ENCODE data around the gene TBC1D32. TPM values are rescaled to one million over a fixed set of nuclear protein-coding genes. Genes with fewer than 3 reads are reported as not detected.
"Not testable (repeated sequence)": the region's sequence is repeated elsewhere in the genome, so short reads cannot be mapped to it uniquely, and the experiment has no call there.

The TBC1D32 gene
- total RNA-seq, 2 donors from 2014 or later = 7.5 to 11.8 TPM

DNA sequence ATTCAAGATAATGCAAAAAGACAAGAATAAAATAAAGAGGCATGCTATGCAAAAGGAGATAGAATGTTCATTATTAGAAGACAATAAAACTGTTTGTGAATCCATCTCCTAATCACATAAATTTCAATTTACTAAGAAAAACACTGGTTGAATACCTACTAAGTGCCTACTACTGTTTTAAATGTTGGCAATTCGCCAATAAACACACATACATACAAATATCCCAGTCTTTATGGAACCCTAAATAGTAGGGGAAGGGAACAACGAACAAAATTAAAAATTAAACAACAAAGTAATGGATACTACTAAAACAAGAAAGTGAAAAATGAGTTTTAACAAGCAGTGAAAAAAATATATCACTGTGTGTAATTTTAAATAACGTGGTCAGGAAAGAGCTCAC is 158.5 kb downstream of the TBC1D32 start:
- Mint-ChIP-seq H3K27ac (no peak overlapping the region), H3K4me1 (ENCODE audit: low read depth in 2 of 2) (no peaks in the 10 kb centered on the region), H3K27me3 (no peaks in the 10 kb centered on the region), H3K9me3 (peaks cover 3% of the 10 kb centered on the region), H3K4me3 (no peak overlapping the region), H3K36me3 (peaks cover 5% of the 10 kb centered on the region)
- DNase-seq (ENCODE audit: low spot score) (no peak), ATAC-seq (no peak)

DNA sequence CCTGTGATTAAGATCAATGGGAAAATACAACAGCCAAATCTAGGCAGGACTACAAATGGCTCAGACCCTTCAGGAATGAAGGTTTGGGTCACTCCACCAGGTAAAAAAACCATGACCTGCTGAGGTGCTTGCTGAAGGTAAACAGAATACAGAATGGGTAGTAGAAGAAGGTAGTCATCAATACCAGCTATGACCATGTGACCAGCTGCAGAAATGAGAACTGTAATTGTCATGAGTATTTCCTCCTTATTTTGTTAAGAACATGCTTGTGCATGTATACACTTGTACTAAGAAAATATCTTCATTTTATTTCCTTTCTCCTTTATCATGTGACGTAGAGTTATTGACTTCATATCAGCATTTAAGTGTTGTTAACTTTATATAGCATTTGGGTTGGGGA is 161.8 kb downstream of the TBC1D32 start:
- H3K4me3 Mint-ChIP-seq; H3K36me3 Mint-ChIP-seq; ATAC-seq; DNase-seq (ENCODE audit: low spot score); H3K4me1 Mint-ChIP-seq (ENCODE audit: low read depth in 2 of 2); H3K9me3 Mint-ChIP-seq; H3K27ac Mint-ChIP-seq; H3K27me3 Mint-ChIP-seq: not testable (repeated sequence)

DNA sequence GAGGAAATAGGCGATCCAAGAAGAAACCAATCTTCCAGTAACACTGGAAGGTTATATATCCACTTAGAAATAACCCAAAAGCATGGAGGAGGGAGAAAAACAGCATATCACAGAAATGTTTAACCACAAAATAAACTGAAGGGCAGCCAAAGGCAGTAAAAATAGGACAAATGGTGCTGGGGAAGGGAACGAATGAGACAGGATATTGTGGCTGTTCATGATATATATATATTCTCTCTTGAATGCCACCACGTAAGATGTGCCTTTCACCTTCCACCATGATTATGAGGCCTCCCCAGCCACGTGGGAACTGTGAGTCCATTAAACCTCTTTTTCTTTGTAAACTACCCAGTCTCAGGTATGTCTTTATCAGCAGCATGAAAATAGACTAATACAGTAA is 162.4 kb downstream of the TBC1D32 start:
- Mint-ChIP-seq H3K4me3 (no peak overlapping the region), H3K9me3 (no peaks in the 10 kb centered on the region), H3K27me3 (no peaks in the 10 kb centered on the region), H3K4me1 (ENCODE audit: low read depth in 2 of 2) (no peaks in the 10 kb centered on the region), H3K27ac (no peak overlapping the region), H3K36me3 (no peaks in the 10 kb centered on the region)
- ATAC-seq (no peak), DNase-seq (ENCODE audit: low spot score) (no peak)

DNA sequence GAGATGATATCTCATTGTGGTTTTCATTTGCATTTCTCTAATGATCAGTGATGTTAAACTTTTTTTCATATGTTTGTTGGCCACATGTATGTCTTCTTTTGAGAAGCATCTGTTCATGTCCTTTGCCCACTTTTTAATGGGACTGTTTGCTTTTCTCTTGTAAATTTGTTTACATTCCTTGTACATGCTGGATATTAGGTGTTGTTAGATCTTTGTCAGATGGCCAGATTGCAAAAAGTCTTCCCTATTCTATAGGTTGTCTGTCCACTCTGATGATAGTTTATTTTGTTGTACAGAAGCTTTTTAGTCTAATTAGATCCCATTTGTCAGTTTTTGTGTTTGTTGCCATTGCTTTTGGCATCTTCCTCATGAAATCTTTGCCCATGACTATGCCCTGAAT is 172.4 kb downstream of the TBC1D32 start:
- H3K27me3 Mint-ChIP-seq = no peaks in the 10 kb centered on the region
- DNase-seq (ENCODE audit: low spot score) (no peak), ATAC-seq (no peak)
- no peak overlapping the region for H3K4me3 Mint-ChIP-seq
- no peak overlapping the region for H3K27ac Mint-ChIP-seq
- no peaks in the 10 kb centered on the region for H3K4me1 Mint-ChIP-seq (ENCODE audit: low read depth in 2 of 2)
- peaks cover 39% of the 10 kb centered on the region for H3K36me3 Mint-ChIP-seq
- peaks cover 22% of the 10 kb centered on the region for H3K9me3 Mint-ChIP-seq

DNA sequence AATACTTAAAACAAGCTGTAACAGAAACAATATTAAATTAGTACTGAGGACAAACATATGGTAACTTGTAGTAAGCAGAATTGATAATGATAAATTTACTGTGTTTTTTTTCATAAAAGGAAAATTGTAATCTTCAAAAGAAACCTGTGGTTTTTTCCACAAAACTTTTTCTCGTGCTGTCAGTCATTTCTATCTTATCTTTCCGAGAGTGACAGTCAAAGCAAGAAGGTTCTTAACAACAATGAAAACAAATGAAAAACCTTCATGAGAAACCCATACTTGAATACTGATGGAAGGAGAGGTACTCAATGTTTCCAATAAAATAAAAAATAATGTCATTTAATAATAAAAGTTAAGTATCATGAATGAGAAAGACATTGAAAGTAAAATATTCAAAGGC is 174.0 kb downstream of the TBC1D32 start:
- H3K27me3 Mint-ChIP-seq = no peaks in the 10 kb centered on the region
- DNase-seq (ENCODE audit: low spot score) = no peak
- no peak overlapping the region for H3K27ac Mint-ChIP-seq
- peaks cover 50% of the 10 kb centered on the region for H3K36me3 Mint-ChIP-seq
- ATAC-seq = no peak
- no peaks in the 10 kb centered on the region for H3K4me1 Mint-ChIP-seq (ENCODE audit: low read depth in 2 of 2)
- H3K4me3 Mint-ChIP-seq = no peak overlapping the region
- H3K9me3 Mint-ChIP-seq = peaks cover 22% of the 10 kb centered on the region

DNA sequence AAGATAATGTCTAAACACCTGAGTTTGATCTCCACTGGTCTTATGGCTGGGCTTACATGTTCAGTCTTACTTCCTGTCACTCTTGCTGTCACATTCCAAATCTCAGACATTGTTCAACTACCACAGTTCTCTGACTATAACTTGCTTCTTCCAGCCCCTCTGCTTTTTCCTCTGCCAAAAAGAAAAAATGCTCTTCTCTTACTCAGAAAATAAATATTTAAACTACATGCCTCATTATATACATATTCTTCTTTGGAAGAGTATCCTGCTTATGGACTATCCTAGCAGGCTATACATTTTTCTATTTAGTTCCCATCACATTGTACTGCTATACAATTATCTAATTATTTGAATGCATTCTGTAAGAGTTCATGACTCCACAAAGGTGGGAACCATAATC is 175.4 kb downstream of the TBC1D32 start:
- Mint-ChIP-seq H3K4me1 (ENCODE audit: low read depth in 2 of 2) (no peaks in the 10 kb centered on the region), H3K4me3 (no peak overlapping the region), H3K27me3 (no peaks in the 10 kb centered on the region), H3K36me3 (peaks cover 50% of the 10 kb centered on the region), H3K27ac (no peak overlapping the region), H3K9me3 (peaks cover 22% of the 10 kb centered on the region)
- DNase-seq (ENCODE audit: low spot score) (no peak), ATAC-seq (no peak)

DNA sequence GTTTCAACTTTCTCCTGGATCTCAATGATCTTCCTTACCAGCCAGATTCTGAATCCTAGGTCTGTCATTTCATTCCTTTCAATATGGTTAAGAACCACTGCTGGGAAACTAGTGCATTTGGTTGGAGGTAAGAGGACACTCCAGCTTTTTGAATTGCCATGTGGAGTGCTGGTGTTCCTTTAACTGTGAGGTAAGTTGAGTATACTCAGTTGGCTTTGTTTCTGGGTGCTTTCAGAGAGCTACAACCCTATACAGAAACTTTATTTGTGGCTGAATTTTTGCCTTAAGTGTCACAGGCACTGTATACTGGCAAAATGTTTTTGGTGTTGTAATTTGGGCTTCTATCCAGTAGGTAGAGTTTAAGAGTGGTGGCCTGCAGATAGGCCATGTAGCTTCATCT is 175.8 kb downstream of the TBC1D32 start:
- Mint-ChIP-seq H3K4me3 (no peak overlapping the region), H3K36me3 (peaks cover 50% of the 10 kb centered on the region), H3K27me3 (no peaks in the 10 kb centered on the region), H3K27ac (no peak overlapping the region), H3K9me3 (peaks cover 22% of the 10 kb centered on the region), H3K4me1 (ENCODE audit: low read depth in 2 of 2) (no peaks in the 10 kb centered on the region)
- DNase-seq (ENCODE audit: low spot score) (no peak), ATAC-seq (no peak)

DNA sequence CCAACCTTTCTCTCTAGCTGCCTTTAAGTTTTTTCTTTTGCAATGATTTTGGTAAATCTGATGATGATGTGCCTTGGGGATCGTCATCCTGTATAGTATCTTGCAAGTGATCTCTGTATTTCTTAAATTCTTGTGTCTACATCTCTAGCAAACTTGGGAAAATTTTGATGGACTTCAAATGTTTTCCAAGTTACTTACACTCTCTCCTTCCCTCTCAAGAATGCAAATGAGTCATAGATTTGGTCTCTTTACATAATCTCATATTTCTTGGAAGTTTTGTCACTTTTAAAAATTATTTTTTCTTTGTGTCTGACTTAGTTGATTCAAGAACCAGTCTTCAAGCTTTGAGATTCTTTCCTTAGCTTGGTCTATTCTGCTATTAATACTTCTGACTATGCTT is 176.4 kb downstream of the TBC1D32 start:
- Mint-ChIP-seq H3K27me3 (no peaks in the 10 kb centered on the region), H3K9me3 (peaks cover 22% of the 10 kb centered on the region), H3K4me3 (no peak overlapping the region), H3K36me3 (peaks cover 53% of the 10 kb centered on the region), H3K4me1 (ENCODE audit: low read depth in 2 of 2) (no peaks in the 10 kb centered on the region), H3K27ac (no peak overlapping the region)
- no peak for ATAC-seq
- DNase-seq (ENCODE audit: low spot score) = no peak

DNA sequence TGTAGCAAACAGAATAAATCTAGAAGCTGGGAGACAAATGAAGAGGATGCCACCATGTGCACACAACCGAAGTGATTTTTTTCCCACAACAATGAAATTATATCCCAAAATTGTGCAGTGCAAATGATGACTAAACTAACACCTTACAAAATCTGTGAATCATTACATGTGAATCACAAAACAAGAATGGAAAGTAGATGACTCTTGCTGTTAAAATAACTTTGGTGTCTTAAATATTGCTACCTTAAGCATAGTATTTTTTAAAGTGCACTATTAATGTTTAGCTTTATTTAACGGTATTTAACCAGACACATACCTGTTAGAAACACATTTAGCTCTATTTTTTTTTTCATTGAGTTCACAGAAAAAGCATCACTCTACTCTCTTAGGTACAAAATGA is 190.8 kb downstream of the TBC1D32 start:
- ATAC-seq (no peak), DNase-seq (ENCODE audit: low spot score) (no peak)
- no peaks in the 10 kb centered on the region for H3K27me3 Mint-ChIP-seq
- H3K36me3 Mint-ChIP-seq = peaks cover 11% of the 10 kb centered on the region
- no peak overlapping the region for H3K4me3 Mint-ChIP-seq
- no peaks in the 10 kb centered on the region for H3K9me3 Mint-ChIP-seq
- H3K4me1 Mint-ChIP-seq (ENCODE audit: low read depth in 2 of 2) = no peaks in the 10 kb centered on the region
- H3K27ac Mint-ChIP-seq = no peak overlapping the region

DNA sequence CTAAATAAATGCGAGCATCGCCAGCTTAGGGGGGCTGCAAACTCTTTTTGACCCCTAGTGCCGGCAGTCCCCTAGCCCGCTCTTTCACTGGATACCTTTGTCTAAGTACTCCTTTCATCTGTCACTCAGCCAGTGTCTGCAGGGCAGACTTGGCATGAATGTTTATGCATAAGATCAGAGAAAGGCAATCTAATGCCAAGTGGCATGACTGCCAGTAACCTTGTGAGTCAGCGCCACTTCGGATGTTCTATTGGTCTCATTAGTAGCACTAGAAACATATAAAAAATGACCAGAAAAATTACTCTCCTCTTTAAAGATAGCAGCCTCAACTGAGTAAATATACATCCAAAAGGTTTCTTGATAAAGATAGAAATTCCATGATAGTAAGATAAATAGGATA is 192.2 kb downstream of the TBC1D32 start:
- H3K4me1 Mint-ChIP-seq (ENCODE audit: low read depth in 2 of 2) = no peaks in the 10 kb centered on the region
- H3K27me3 Mint-ChIP-seq = no peaks in the 10 kb centered on the region
- DNase-seq (ENCODE audit: low spot score) = no peak
- H3K27ac Mint-ChIP-seq = no peak overlapping the region
- peaks cover 11% of the 10 kb centered on the region for H3K36me3 Mint-ChIP-seq
- no peak overlapping the region for H3K4me3 Mint-ChIP-seq
- H3K9me3 Mint-ChIP-seq = no peaks in the 10 kb centered on the region
- no peak for ATAC-seq

DNA sequence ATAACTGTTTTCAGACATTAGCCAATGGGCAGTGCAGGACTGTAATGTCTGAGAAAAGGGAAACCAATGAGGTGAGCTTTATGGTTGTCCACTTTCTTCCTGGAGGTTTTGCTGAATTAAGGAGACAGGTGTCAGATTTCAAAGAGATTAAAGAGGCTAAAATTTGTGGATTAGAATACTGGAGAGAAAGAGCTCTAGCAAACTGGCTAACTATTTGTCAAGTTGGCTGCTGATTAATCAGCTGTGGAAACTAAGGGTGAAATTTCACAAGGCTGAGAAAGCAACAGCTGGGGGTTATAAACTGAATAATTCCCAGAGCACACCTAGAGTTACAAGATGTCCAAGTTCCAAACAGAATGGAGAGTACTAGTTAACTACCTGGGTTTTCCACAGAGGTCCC is 198.9 kb downstream of the TBC1D32 start:
- ATAC-seq = no peak
- H3K27ac Mint-ChIP-seq = no peak overlapping the region
- H3K4me3 Mint-ChIP-seq = no peak overlapping the region
- H3K9me3 Mint-ChIP-seq = peaks cover 6% of the 10 kb centered on the region
- no peaks in the 10 kb centered on the region for H3K27me3 Mint-ChIP-seq
- H3K36me3 Mint-ChIP-seq = no peaks in the 10 kb centered on the region
- no peak for DNase-seq (ENCODE audit: low spot score)
- H3K4me1 Mint-ChIP-seq (ENCODE audit: low read depth in 2 of 2) = no peaks in the 10 kb centered on the region

DNA sequence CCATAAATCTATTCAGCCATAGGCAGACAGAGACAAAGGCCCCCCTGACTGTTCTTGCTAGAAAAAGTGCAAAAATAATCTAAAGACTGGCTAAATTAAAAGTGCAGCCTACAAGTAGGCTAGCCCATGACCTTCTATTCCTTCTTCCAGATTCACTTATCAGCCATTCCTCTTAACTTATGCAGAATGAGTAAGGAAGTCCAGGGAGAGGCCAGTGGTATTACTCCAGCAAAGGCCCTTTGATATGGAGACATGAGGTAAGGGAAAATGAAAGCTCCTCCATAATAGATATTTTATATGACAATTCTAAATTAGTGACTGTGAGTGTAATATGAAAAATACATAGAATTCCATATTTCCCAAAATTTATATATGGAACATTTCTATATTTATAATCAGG is 199.4 kb downstream of the TBC1D32 start:
- no peak overlapping the region for H3K27ac Mint-ChIP-seq
- no peaks in the 10 kb centered on the region for H3K36me3 Mint-ChIP-seq
- no peak overlapping the region for H3K4me3 Mint-ChIP-seq
- DNase-seq (ENCODE audit: low spot score) (no peak), ATAC-seq (no peak)
- H3K4me1 Mint-ChIP-seq (ENCODE audit: low read depth in 2 of 2) = no peaks in the 10 kb centered on the region
- H3K9me3 Mint-ChIP-seq = peaks cover 6% of the 10 kb centered on the region
- no peaks in the 10 kb centered on the region for H3K27me3 Mint-ChIP-seq

DNA sequence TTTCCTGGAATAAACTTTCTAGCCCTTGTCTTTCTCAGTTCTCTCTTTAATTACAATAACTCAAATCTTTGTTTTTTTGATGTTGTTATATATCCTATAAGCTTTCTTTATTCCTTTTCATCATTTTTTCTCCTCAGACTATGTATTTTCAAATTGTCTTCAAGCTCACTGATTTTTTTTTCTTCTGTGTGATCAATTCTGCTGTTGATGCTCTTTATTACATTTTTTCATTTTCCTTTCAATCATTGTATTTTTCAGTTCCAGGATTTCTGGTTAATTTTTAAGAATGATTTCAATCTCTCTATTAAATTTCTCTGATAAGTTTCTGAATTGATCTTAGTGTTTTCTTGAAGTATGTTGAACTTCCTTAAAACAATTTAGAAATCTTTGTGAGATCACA is 209.7 kb downstream of the TBC1D32 start:
- H3K27me3 Mint-ChIP-seq = no peaks in the 10 kb centered on the region
- ATAC-seq = no peak
- H3K9me3 Mint-ChIP-seq = peaks cover 14% of the 10 kb centered on the region
- no peak for DNase-seq (ENCODE audit: low spot score)
- H3K4me3 Mint-ChIP-seq = no peak overlapping the region
- no peak overlapping the region for H3K27ac Mint-ChIP-seq
- peaks cover 24% of the 10 kb centered on the region for H3K36me3 Mint-ChIP-seq
- H3K4me1 Mint-ChIP-seq (ENCODE audit: low read depth in 2 of 2) = no peaks in the 10 kb centered on the region

DNA sequence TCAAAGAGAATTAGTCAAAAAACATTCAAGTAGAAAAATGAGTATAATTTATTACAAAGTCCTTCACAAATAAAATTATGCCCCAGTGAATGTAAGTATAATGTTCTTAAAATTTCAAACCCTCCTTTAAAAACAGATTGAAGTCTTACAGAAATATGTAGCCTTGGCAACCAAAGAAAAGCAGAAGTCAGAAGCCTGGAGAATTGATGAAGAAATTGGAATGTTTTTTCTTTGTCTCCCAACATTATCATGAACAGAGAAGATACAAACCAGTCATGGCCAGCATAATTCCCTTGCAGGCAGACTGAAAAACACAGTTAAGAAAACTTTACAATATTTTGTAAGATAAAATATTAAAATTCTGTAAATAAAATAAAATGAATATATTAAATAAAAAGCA is 221.9 kb downstream of the TBC1D32 start:
- no peak for DNase-seq (ENCODE audit: low spot score)
- Mint-ChIP-seq H3K36me3 (no peaks in the 10 kb centered on the region), H3K27ac (no peak overlapping the region), H3K27me3 (no peaks in the 10 kb centered on the region), H3K9me3 (no peaks in the 10 kb centered on the region), H3K4me1 (ENCODE audit: low read depth in 2 of 2) (no peaks in the 10 kb centered on the region), H3K4me3 (no peak overlapping the region)
- ATAC-seq = no peak

DNA sequence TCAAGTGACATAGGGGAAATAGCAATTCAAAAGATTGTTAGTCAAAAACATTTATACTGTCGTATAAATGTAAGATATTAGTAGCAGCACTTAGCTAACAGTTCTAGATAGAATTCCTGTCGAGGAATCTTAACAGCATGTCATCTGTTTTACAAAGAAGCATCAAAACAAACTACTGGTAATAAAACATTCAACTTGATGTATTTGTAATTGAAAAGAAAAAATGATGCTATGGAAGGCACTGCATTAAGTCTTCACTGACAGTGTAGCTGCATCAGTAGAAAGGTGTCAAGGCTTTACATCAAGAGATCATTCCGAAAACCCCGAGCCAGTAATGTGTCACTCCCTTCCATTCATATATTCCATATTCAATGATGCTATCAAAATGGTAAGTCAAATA is 223.5 kb downstream of the TBC1D32 start:
- Mint-ChIP-seq H3K27me3 (no peaks in the 10 kb centered on the region), H3K4me1 (ENCODE audit: low read depth in 2 of 2) (no peaks in the 10 kb centered on the region), H3K9me3 (no peaks in the 10 kb centered on the region), H3K27ac (no peak overlapping the region), H3K4me3 (no peak overlapping the region), H3K36me3 (no peaks in the 10 kb centered on the region)
- ATAC-seq (no peak), DNase-seq (ENCODE audit: low spot score) (no peak)
